ENCODE measurements around the gene PANK4.

The PANK4 gene

GRCh38 chr1:2537784-2538115 is 11.4 kb upstream of the PANK4 start:
- H3K4me3 ChIP-seq (ENCODE audit: control insufficient read depth, low read depth, low read length): no peak overlapping the region
- TF ChIP-seq, protein P1, sequence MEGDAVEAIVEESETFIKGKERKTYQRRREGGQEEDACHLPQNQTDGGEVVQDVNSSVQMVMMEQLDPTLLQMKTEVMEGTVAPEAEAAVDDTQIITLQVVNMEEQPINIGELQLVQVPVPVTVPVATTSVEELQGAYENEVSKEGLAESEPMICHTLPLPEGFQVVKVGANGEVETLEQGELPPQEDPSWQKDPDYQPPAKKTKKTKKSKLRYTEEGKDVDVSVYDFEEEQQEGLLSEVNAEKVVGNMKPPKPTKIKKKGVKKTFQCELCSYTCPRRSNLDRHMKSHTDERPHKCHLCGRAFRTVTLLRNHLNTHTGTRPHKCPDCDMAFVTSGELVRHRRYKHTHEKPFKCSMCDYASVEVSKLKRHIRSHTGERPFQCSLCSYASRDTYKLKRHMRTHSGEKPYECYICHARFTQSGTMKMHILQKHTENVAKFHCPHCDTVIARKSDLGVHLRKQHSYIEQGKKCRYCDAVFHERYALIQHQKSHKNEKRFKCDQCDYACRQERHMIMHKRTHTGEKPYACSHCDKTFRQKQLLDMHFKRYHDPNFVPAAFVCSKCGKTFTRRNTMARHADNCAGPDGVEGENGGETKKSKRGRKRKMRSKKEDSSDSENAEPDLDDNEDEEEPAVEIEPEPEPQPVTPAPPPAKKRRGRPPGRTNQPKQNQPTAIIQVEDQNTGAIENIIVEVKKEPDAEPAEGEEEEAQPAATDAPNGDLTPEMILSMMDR (conservative IDR thresholded peaks at IDR 0.05; ENCODE audit: control insufficient read depth, insufficient read depth, low read depth, low read length): no peak
- no peak for DNase-seq (ENCODE audit: low read depth)

DNA sequence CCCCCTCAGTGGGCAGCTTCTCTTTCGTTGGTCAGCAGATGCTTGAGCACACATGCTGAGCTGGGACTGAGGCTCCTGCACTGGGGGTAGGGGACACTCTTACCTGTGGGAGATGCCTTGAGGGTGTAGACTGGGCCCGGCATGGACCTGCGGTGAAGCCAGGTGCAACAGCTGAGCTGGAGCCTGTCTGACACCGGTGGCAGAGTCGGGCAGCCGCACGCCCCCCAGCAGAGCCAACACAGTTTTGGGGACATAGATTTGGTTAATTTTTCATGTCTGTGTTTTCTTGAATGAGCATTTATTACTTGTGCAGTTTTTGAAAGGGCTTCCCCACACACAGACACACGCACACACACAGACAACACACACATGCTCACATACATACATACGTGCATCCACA is 9.6 kb upstream of the PANK4 start:
- DNase-seq (ENCODE audit: low read depth): no peak
- TF ChIP-seq, protein P1 (conservative IDR thresholded peaks at IDR 0.05; ENCODE audit: control insufficient read depth, insufficient read depth, low read depth, low read length): no peak
- H3K4me3 ChIP-seq (ENCODE audit: control insufficient read depth, low read depth, low read length): no peak overlapping the region

- TF ChIP-seq, protein P1 (conservative IDR thresholded peaks at IDR 0.05; ENCODE audit: control insufficient read depth, insufficient read depth, low read depth, low read length): no peak
- no peak for DNase-seq (ENCODE audit: low read depth)
Measured at GRCh38 chr1:2535455-2535854, 9.1 kb upstream of the PANK4 start.

GRCh38 chr1:2534687-2535441 is 8.5 kb upstream of the PANK4 start:
- H3K4me3 ChIP-seq (ENCODE audit: control insufficient read depth, low read depth, low read length): no peak overlapping the region
- DNase-seq (ENCODE audit: low read depth): peak; percentile 61
- TF ChIP-seq, protein P1 (conservative IDR thresholded peaks at IDR 0.05; ENCODE audit: control insufficient read depth, insufficient read depth, low read depth, low read length): no peak

More at GRCh38 chr1:2535455-2535854, 9.1 kb upstream of the PANK4 start:
- H3K4me3 ChIP-seq (ENCODE audit: control insufficient read depth, low read depth, low read length): no peak overlapping the region

DNA sequence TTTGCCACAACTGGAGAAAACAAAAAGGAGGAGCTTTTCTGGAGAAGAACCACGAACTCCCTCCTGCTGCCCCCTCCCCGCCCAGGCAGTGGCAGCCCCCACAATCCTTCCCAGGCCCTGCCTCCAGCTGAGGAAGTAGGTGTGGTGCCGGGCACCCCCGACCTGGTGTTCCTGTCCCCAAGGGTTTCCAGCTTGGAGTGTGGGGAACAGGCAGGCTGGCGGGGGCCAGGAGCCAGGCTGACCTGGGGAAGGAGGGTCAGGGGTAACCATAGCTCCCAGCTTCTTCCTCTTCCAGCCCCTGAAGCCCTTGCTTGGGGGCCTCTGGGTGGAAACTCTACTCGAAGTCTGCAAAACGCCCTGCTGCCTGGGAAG is 7.9 kb upstream of the PANK4 start:
- TF ChIP-seq, protein P1 (conservative IDR thresholded peaks at IDR 0.05; ENCODE audit: control insufficient read depth, insufficient read depth, low read depth, low read length): no peak
- DNase-seq (ENCODE audit: low read depth): no peak
- H3K4me3 ChIP-seq (ENCODE audit: control insufficient read depth, low read depth, low read length): no peak overlapping the region

GRCh38 chr1:2533365-2533764 is 7.0 kb upstream of the PANK4 start:
- DNase-seq (ENCODE audit: low read depth): peak; percentile 34
- no peak overlapping the region for H3K4me3 ChIP-seq (ENCODE audit: control insufficient read depth, low read depth, low read length)

More at GRCh38 chr1:2533365-2533764, 7.0 kb upstream of the PANK4 start:
- TF ChIP-seq, protein P1 (conservative IDR thresholded peaks at IDR 0.05; ENCODE audit: control insufficient read depth, insufficient read depth, low read depth, low read length): no peak
